B cell (primary cell): ENCODE measurements around the gene RPS19. TPM values are rescaled to one million over a fixed set of nuclear protein-coding genes. Genes with fewer than 3 reads are reported as not detected.

Experiments used
- ATAC-seq: fragments of 200-7000 bp; cut with Tn5 transposase; one replicate; pipeline ENCODE4 v1.10.0; 2021; ENCODE audit warnings: low read depth, mild to moderate bottlenecking, moderate number of reproducible peaks, moderate library complexity
- CTCF ChIA-PET: fragments of 350-600 bp; sonication (Branson Sonifier 250); formaldehyde crosslinking; loops from one replicate; lab custom pipeline; 2021; ENCODE audit warnings: antibody characterized with exemption, inconsistent platforms; lab: Charles Lee
- POLR2A ChIA-PET: fragments of 350-600 bp; sonication (Branson Sonifier 250); formaldehyde crosslinking; loops from one replicate; lab custom pipeline; 2021; ENCODE audit warnings: antibody characterized with exemption; lab: Charles Lee
- DNase-seq: peaks from one replicate; pipeline ENCODE4 v3.0.0; 2013
- H2AFZ ChIP-seq: 2 replicates; pipeline ENCODE4 v1.6.1; 2012; ENCODE audit warnings: mild to moderate bottlenecking, low read depth, low read length; ENCODE audit not compliant: insufficient read depth, poor library complexity, severe bottlenecking
- H3K27ac ChIP-seq, 2 donors: 1 replicate in 1 of 2; 2 replicates in 1 of 2; pipeline ENCODE4 v1.5.1; 2012 to 2013; ENCODE audit warnings: low read length in 2 of 2, mild to moderate bottlenecking in 2 of 2, moderate library complexity in 1 of 2
- H3K27me3 ChIP-seq, 4 experiments: fragments of 200-600 bp in 1 of 4; sonication (generic) in 1 of 4; replicated peaks in 1 of 4; 1 replicate in 2 of 4; 2 replicates in 2 of 4; pipeline versions ENCODE4 v1.6.1 to v1.7.0; 2013 to 2016; ENCODE audit warnings: low read length in 3 of 4, mild to moderate bottlenecking in 2 of 4, mixed read lengths in 1 of 4, moderate library complexity in 1 of 4; ENCODE audit not compliant: insufficient read depth in 4 of 4, control insufficient read depth in 3 of 4; ENCODE audit errors: control extremely low read depth in 1 of 4
- H3K36me3 ChIP-seq, 2 experiments: replicated peaks in 1 of 2; 1 replicate in 1 of 2; 2 replicates in 1 of 2; pipeline versions ENCODE4 v1.6.1 to v1.7.1; 2013; ENCODE audit warnings: low read length in 1 of 2; ENCODE audit not compliant: insufficient read depth in 2 of 2, control insufficient read depth in 1 of 2; ENCODE audit errors: control extremely low read depth in 1 of 2, extremely low read depth in 1 of 2
- H3K4me1 ChIP-seq, 2 donors: fragments of 200-600 bp in 1 of 2; sonication (generic) in 1 of 2; 1 replicate in 1 of 2; 2 replicates in 1 of 2; pipeline versions ENCODE4 v1.5.1 to v1.6.1; 2013 to 2017; ENCODE audit warnings: low read length in 2 of 2; ENCODE audit not compliant: control insufficient read depth in 2 of 2, insufficient read depth in 2 of 2
- H3K4me2 ChIP-seq: replicated peaks from 2 replicates; pipeline ENCODE3; 2012; ENCODE audit warnings: mild to moderate bottlenecking, low read depth, low read length; ENCODE audit not compliant: poor library complexity, severe bottlenecking
- H3K4me3 ChIP-seq, 5 experiments: fragments of 200-600 bp in 1 of 5; sonication (generic) in 1 of 5; 1 replicate in 3 of 5; 2 replicates in 2 of 5; pipeline versions ENCODE4 v1.5.1 to v1.7.0; 2011 to 2016; ENCODE audit warnings: low read length in 4 of 5, mild to moderate bottlenecking in 4 of 5, low read depth in 2 of 5, control low read depth in 1 of 5, moderate library complexity in 1 of 5; ENCODE audit not compliant: insufficient read depth in 1 of 5; ENCODE audit errors: control extremely low read depth in 1 of 5, extremely low read depth in 1 of 5
- H3K79me2 ChIP-seq: fragments of 200-600 bp; sonication (generic); one replicate; pipeline ENCODE4 v1.6.0; 2016; ENCODE audit warnings: low read length; ENCODE audit not compliant: control insufficient read depth, insufficient read depth
- H3K9ac ChIP-seq: fragments of 200-600 bp; sonication (generic); 2 replicates; pipeline ENCODE4 v1.6.1; 2017; ENCODE audit warnings: mild to moderate bottlenecking, low read length, moderate library complexity
- H3K9me3 ChIP-seq, 3 donors: one replicate each; pipeline versions ENCODE4 v1.6.1 to v1.7.1; 2013; ENCODE audit warnings: low read length in 2 of 3; ENCODE audit not compliant: control insufficient read depth in 2 of 3, insufficient read depth in 1 of 3; ENCODE audit errors: control extremely low read depth in 1 of 3
- H4K20me1 ChIP-seq: 2 replicates; pipeline ENCODE4 v1.6.0; 2012; ENCODE audit warnings: mild to moderate bottlenecking, low read length; ENCODE audit not compliant: insufficient read depth, control insufficient read depth, poor library complexity, severe bottlenecking
- H3K27ac Mint-ChIP-seq: one replicate; pipeline ENCODE4 v1.8.0; 2021; ENCODE audit warnings: mixed read lengths
- H3K27me3 Mint-ChIP-seq: one replicate; pipeline ENCODE4 v1.8.0; 2021; ENCODE audit warnings: mixed read lengths
- H3K4me1 Mint-ChIP-seq: one replicate; pipeline ENCODE4 v1.8.0; 2021; ENCODE audit warnings: mixed read lengths
- H3K4me3 Mint-ChIP-seq: one replicate; pipeline ENCODE4 v1.8.0; 2021; ENCODE audit warnings: mixed read lengths
- H3K9me3 Mint-ChIP-seq: one replicate; pipeline ENCODE4 v1.8.0; 2022; ENCODE audit warnings: mixed read lengths; ENCODE audit not compliant: insufficient read depth
- CTCF ChIP-seq: fragments of 200-600 bp; IDR thresholded peaks from one replicate; pipeline ENCODE4 v1.8.0; 2022; ENCODE audit warnings: antibody characterized with exemption, mild to moderate bottlenecking
- EZH2 ChIP-seq: IDR thresholded peaks from 2 replicates; pipeline ENCODE4 v1.6.1; 2012; ENCODE audit warnings: borderline replicate concordance, low read depth, mild to moderate bottlenecking, moderate library complexity, low read length; ENCODE audit not compliant: insufficient read depth, poor library complexity, severe bottlenecking
- WGBS: methylation state at CpG from one replicate; pipeline ENCODE4 v1.1.5; 2013; ENCODE audit warnings: missing lambda C conversion rate; ENCODE audit not compliant: insufficient coverage; 5-methylcytosine and 5-hydroxymethylcytosine counted together
- intact Hi-C: fragments of 100-400 bp; cut with micrococcal nuclease; formaldehyde crosslinking; loops from one replicate; pipeline ENCODE4 v1.10.0; 2022
- polyA plus RNA-seq: library from polyadenylated mRNA; depleted of rRNA; stranded (reverse); fragments of >200 nt; gene quantifications from 2 replicates; pipeline ENCODE4 v1.2.3, GENCODE V29; 2012
- total RNA-seq, 2 donors: library from RNA; stranded (reverse); fragments of 120-200 nt in 1 of 2; gene quantifications; 1 replicate in 1 of 2; 2 replicates in 1 of 2; pipeline versions ENCODE4 v1.2.3 to v1.2.4, GENCODE V29; 2013 to 2022

RPS19 gene
- total and polyA plus RNA-seq, 2 donors (not counting 1 experiment from before 2014, with no cell fraction given): 3,322 to 9,144 TPM

- ATAC-seq: no peak
- no peaks in the 10 kb centered on the region for H3K9me3 Mint-ChIP-seq
- Histone ChIP-seq H2AFZ (no peak overlapping the region), H3K9me3 (peaks cover 0 to 10% (median 0%) of the 10 kb centered on the region in 3 donors), H3K4me2 (no peak overlapping the region), H3K9ac (no peak overlapping the region), H3K4me1 (peaks cover 22 to 24% of the 10 kb centered on the region in 2 donors), H3K27ac (no peak overlapping the region), H3K79me2 (peaks cover under 1% of the 10 kb centered on the region), H3K4me3 (no peak overlapping the region), H3K27me3 (peaks cover 0 to 20% (median 11%) of the 10 kb centered on the region in 4 experiments), H3K36me3 (peaks cover 0 to 35% of the 10 kb centered on the region in 2 experiments), H4K20me1 (peaks cover 83% of the 10 kb centered on the region)
- TF ChIP-seq EZH2: no peak
- no peak for TF ChIP-seq CTCF
- no peak overlapping the region for H3K27ac Mint-ChIP-seq
- intact Hi-C loops: no loop called here
- no peak overlapping the region for H3K4me3 Mint-ChIP-seq
- 89% methylated on average over 5 of the region's 11 CpGs for WGBS
- no peak for DNase-seq
- peaks cover 14% of the 10 kb centered on the region for H3K27me3 Mint-ChIP-seq
- CTCF ChIA-PET: interaction anchor here (1.5 kb wide), 1 partner anchor 44 kb away, joined by 3 read pairs; no protein-coding TSS in a partner anchor
- peaks cover 34% of the 10 kb centered on the region for H3K4me1 Mint-ChIP-seq
- POLR2A ChIA-PET: interaction anchor here (0.6 to 1.0 kb wide), 2 partner anchors 9 to 21 kb away, joined by 3 to 7 read pairs; no protein-coding TSS in a partner anchor
Observed at GRCh38 chr19:41908724-41909464, 48.8 kb downstream of the RPS19 start.

- no peak overlapping the region for H2AFZ ChIP-seq
- H3K27me3 ChIP-seq: peaks cover 0 to 26% (median 15%) of the 10 kb centered on the region in 4 experiments
- H4K20me1 ChIP-seq: peaks cover 82% of the 10 kb centered on the region
- ChIA-PET CTCF (no interaction called here), POLR2A (interaction anchor here (1.0 kb wide), 1 partner anchor 26 kb away, joined by 4 read pairs; no protein-coding TSS in a partner anchor)
- H3K4me2 ChIP-seq: no peak overlapping the region
- no peak overlapping the region for H3K4me3 ChIP-seq
- H3K36me3 ChIP-seq: peaks cover 0 to 27% of the 10 kb centered on the region in 2 experiments
- DNase-seq: no peak
- peaks cover 0 to 11% (median 0%) of the 10 kb centered on the region in 3 donors for H3K9me3 ChIP-seq
- H3K4me1 ChIP-seq: peaks cover 27 to 30% of the 10 kb centered on the region in 2 donors
- 83% methylated on average over 11 of the region's 13 CpGs for WGBS
- H3K4me3 Mint-ChIP-seq: no peak overlapping the region
- H3K27ac Mint-ChIP-seq: no peak overlapping the region
- H3K9me3 Mint-ChIP-seq: no peaks in the 10 kb centered on the region
- TF ChIP-seq EZH2 (no peak), CTCF (no peak)
- peaks cover 39% of the 10 kb centered on the region for H3K4me1 Mint-ChIP-seq
- intact Hi-C loops: no loop called here
- H3K9ac ChIP-seq: no peak overlapping the region
- no peaks in the 10 kb centered on the region for H3K79me2 ChIP-seq
- no peak overlapping the region for H3K27ac ChIP-seq
- H3K27me3 Mint-ChIP-seq: peaks cover 18% of the 10 kb centered on the region
- no peak for ATAC-seq
Observed at GRCh38 chr19:41909706-41910105, 49.7 kb downstream of the RPS19 start.
